VCaP (cell line): Measurements from ENCODE around the gene PLCZ1.

ENCODE experiments used
- H3K27ac ChIP-seq: fragments of 450-650 bp; 2 replicates; pipeline ENCODE4 v1.5.1; 2017
- TF ChIP-seq, protein P1 (sequence below): fragments of 450-650 bp; conservative IDR thresholded peaks from 2 replicates; pipeline ENCODE4 v1.5.1; 2017; ENCODE audit warnings: mild to moderate bottlenecking, moderate library complexity

The PLCZ1 gene

DNA sequence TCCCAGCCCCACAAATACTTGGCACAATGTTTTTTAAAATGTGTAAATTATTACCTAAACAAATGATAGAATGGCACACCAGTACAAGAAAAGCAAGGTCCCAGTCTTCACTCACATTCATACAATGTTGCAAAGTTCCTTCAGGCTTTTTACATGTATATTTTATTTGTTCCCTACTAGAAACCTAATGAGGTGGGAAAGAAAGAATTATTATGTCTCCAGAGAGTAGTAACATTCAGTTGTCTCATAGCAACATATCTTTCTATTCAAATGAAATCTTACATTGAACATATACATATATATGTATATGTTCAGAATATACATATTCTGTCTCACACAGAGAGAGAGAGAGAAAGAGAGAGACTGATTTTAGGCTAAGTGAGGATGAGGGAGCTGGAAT, 85.2 kb downstream of the PLCZ1 start:
- TF ChIP-seq, protein P1, sequence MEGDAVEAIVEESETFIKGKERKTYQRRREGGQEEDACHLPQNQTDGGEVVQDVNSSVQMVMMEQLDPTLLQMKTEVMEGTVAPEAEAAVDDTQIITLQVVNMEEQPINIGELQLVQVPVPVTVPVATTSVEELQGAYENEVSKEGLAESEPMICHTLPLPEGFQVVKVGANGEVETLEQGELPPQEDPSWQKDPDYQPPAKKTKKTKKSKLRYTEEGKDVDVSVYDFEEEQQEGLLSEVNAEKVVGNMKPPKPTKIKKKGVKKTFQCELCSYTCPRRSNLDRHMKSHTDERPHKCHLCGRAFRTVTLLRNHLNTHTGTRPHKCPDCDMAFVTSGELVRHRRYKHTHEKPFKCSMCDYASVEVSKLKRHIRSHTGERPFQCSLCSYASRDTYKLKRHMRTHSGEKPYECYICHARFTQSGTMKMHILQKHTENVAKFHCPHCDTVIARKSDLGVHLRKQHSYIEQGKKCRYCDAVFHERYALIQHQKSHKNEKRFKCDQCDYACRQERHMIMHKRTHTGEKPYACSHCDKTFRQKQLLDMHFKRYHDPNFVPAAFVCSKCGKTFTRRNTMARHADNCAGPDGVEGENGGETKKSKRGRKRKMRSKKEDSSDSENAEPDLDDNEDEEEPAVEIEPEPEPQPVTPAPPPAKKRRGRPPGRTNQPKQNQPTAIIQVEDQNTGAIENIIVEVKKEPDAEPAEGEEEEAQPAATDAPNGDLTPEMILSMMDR, result no peak
- no peak overlapping the region for H3K27ac ChIP-seq

DNA sequence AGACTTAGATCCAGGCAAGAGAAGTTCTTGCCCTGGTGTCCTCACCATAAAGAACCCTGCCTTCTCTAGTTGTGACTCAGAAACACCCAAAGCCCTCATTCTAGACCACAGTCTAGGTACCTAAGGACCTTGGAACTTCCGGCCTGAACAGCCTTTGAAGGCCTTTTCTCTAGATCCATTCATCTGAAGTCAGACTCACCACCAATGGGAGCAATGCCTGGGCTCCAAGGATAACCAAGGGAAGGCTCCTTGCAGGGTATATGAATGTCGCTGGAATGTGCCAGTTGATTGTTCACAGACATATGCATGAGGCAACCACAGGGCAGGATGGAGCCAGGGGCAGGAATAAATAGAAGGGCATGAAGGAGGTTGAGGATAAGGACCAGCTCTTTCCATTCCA, 86.3 kb downstream of the PLCZ1 start:
- no peak overlapping the region for H3K27ac ChIP-seq
- TF ChIP-seq, protein P1, result no peak

DNA sequence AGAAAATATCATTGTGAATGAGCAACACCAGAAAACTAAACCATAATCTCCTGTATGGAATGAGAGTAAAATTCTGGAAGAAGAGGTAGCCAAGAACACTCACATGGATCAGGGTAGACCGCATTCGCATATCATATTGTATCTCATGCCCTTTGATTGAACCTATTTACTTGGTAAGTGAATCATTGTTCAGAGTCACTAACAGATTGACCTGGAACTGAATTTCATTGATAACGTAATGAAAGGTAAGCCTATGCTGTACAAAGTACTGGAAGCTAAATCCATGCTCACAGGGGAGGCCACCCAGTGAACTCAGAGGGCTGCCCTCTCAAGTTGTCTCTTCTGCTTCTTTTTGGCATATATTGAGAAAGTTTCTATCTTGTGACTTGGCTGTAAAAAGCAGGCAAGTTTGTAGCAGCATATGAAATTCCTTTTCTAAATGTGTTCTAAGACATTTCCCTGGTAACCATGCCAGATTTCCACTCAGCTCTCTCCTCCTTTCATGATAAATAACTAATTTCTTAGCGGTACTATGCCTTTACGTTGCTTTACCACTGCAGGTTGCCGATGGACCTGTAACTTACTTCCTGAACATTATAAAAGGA, 91.4 kb downstream of the PLCZ1 start:
- no peak overlapping the region for H3K27ac ChIP-seq
- TF ChIP-seq, protein P1, result no peak

- TF ChIP-seq, protein P1, result no peak
- no peak overlapping the region for H3K27ac ChIP-seq
Observed at GRCh38 chr12:18644564-18644963, 93.2 kb downstream of the PLCZ1 start.

DNA sequence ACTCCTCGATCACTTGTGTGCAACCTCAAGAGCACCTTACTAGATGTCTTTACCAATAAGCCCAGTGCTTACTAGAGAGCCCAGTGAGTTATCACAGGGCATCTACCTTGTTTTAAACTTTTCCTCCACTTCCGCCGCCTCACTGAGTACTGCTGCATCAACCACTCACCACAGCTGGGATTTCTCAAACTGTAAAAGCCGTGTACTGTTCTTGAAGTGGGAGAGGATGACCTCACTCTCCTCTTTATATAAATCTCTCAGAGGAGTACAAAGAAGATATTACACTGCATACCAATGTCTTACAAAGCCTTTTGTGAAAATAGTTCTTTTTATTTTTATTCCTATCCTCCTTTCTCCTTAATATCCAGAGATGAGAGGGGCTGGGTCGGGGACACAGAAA, 94.1 kb downstream of the PLCZ1 start:
- TF ChIP-seq, protein P1, result no peak
- no peak overlapping the region for H3K27ac ChIP-seq

DNA sequence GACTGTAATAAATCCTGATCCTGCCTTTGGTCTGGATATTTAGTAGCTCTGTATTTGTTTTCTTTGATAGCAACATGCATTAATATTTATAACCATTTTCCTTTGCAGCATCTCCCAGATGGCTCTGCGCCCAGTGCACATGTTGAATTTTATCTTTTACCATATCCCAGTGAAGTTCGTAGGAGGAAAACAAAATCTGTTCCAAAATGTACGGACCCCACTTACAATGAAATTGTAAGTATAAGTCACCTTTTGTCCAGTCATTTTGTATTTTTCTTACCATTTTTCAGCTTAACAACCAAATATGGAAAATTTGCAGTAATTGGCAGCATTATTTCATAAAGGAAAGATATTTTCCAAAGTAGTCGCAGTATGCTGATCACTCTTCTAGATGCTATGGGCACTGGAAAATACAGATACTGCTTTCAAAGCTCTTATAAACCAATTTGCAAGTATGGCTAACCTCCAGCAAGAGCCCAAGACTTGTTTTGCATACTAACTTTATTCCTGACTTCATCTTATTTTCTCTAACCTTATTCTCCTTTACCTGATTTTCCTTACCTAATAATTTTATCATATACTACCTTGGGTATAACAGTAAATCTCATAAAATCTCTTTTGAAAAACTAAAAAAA, 97.4 kb downstream of the PLCZ1 start:
- TF ChIP-seq, protein P1, result no peak

GRCh38 chr12:18634382-18634781, 103.4 kb downstream of the PLCZ1 start:
- TF ChIP-seq, protein P1, result no peak

More for the DNA sequence above, 97.4 kb downstream of the PLCZ1 start:
- no peak overlapping the region for H3K27ac ChIP-seq

More at GRCh38 chr12:18634382-18634781, 103.4 kb downstream of the PLCZ1 start:
- no peak overlapping the region for H3K27ac ChIP-seq
